ENCODE results near the gene NAA60.

The NAA60 gene

GRCh38 chr16:3511286-3512180 is 68.1 kb downstream of the NAA60 start:
- no peak for TF ChIP-seq CTCF (IDR thresholded peaks at IDR 0.05; ENCODE audit: low read depth, low read length, missing control alignments)

DNA sequence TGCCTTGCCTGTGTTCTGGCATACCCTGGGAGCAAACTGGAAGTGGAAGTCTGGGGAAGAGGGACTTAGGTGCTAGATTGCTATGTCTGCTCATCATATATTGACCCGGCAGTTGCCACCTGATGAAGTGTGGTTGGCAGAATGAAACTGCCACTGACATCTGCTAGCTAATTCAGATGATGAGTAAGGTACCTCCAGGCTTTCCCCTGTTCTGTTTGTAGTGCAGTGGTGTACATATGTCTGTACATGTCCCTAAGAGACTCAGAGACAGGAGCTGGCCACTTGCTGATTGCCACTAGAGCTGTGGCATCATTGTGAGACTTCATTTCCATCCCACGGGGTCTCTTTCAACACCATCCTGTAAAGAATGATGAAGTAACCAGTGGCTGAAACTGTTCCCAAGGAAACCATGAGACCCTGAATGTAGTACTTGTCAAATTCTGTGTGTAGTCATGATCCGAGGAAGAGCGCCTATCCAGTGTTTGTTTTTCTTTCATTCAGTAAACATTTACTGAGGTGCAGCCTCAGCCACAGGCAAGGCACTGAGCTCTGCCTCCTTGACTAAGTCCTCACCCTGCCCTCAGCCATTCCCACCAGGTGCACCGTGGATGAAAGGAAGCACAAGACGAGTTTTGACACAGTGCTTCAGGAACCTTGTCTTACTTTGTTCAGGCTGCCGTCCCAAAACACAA is 70.6 kb downstream of the NAA60 start:
- no peak overlapping the region for H3K4me3 ChIP-seq (ENCODE audit: low read depth, low read length)
- TF ChIP-seq CTCF (IDR thresholded peaks at IDR 0.05; ENCODE audit: low read depth, low read length, missing control alignments) = no peak
- no peak for DNase-seq (ENCODE audit: low read depth)

More at GRCh38 chr16:3511286-3512180, 68.1 kb downstream of the NAA60 start:
- H3K4me3 ChIP-seq (ENCODE audit: low read depth, low read length) = no peak overlapping the region
- DNase-seq (ENCODE audit: low read depth) = no peak

GRCh38 chr16:3514621-3515020 is 71.1 kb downstream of the NAA60 start:
- DNase-seq (ENCODE audit: low read depth) = no peak
- H3K4me3 ChIP-seq (ENCODE audit: low read depth, low read length) = no peak overlapping the region
- no peak for TF ChIP-seq CTCF (IDR thresholded peaks at IDR 0.05; ENCODE audit: low read depth, low read length, missing control alignments)

GRCh38 chr16:3515897-3516296 is 72.4 kb downstream of the NAA60 start:
- DNase-seq (ENCODE audit: low read depth) = no peak
- TF ChIP-seq CTCF (IDR thresholded peaks at IDR 0.05; ENCODE audit: low read depth, low read length, missing control alignments) = no peak
- no peak overlapping the region for H3K4me3 ChIP-seq (ENCODE audit: low read depth, low read length)

DNA sequence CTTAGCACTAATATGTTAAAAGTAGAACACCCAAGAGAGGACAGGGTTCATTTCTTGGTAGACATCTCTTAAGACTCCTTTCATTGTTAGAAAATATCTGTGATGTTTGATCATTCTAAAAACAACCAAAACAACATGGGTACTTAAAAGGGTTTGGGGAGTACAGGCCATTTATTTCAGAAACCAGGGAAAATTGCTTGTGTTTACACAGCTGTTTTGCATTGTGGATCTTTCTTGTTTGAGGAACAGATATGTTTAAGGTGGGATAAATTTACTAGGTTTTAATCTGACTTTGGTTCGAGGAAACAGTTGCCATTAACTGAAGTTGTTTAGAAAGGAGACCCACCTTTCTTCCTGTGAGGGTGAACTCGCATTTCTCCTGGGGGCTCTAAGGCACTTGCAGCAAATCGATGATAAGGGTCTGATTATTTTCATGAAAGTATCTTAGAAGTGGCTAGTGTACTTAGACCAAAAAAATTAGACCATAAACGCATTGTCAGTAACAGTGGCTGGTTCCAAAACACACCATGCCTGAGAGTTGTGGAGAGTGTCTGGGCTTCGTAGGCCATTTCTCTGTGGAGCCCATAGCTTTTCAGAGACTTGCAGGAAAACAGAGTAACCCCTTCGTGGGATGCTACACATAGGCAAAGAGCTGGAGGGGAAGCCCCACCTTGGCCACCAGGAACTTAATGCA is 75.0 kb downstream of the NAA60 start:
- no peak for DNase-seq (ENCODE audit: low read depth)
- no peak overlapping the region for H3K4me3 ChIP-seq (ENCODE audit: low read depth, low read length)
- TF ChIP-seq CTCF (IDR thresholded peaks at IDR 0.05; ENCODE audit: low read depth, low read length, missing control alignments) = no peak

GRCh38 chr16:3518986-3519348 is 75.5 kb downstream of the NAA60 start:
- DNase-seq (ENCODE audit: low read depth) = no peak
- no peak for TF ChIP-seq CTCF (IDR thresholded peaks at IDR 0.05; ENCODE audit: low read depth, low read length, missing control alignments)
- H3K4me3 ChIP-seq (ENCODE audit: low read depth, low read length) = no peak overlapping the region

All from GM12864 (cell line).